CD4-positive, alpha-beta T cell (primary cell): ENCODE measurements around the gene CYBA. TPM values are rescaled to one million over a fixed set of nuclear protein-coding genes. Genes with fewer than 3 reads are reported as not detected.

Source experiments
- ATAC-seq: fragments of 200-7000 bp; cut with Tn5 transposase; one replicate; pipeline ENCODE4 v1.10.0; 2022; ENCODE audit warnings: mild to moderate bottlenecking; ENCODE audit not compliant: poor library complexity
- CTCF ChIA-PET: fragments of 350-600 bp; sonication (Branson Sonifier 250); formaldehyde crosslinking; loops from one replicate; lab custom pipeline; 2021; ENCODE audit warnings: antibody characterized with exemption, inconsistent platforms; lab: Charles Lee
- POLR2A ChIA-PET: fragments of 350-600 bp; sonication (Branson Sonifier 250); formaldehyde crosslinking; loops from one replicate; lab custom pipeline; 2021; ENCODE audit warnings: antibody characterized with exemption, inconsistent platforms; lab: Charles Lee
- DNase-seq, 14 experiments: peaks; one replicate each; pipeline ENCODE4 v3.0.0-alpha.2; 2013 to 2020; ENCODE audit warnings: mixed read lengths in 2 of 14
- H3K27ac ChIP-seq, 2 donors: one replicate each; pipeline versions ENCODE4 v1.5.1 to v1.7.0; 2013; ENCODE audit warnings: low read length in 2 of 2, low read depth in 1 of 2, mild to moderate bottlenecking in 1 of 2
- H3K27me3 ChIP-seq, 2 experiments: 1 replicate in 1 of 2; 2 replicates in 1 of 2; pipeline versions ENCODE4 v1.6.1 to v1.7.0; 2013; ENCODE audit warnings: low read length in 2 of 2, control low read depth in 1 of 2, mild to moderate bottlenecking in 1 of 2, moderate library complexity in 1 of 2; ENCODE audit not compliant: insufficient read depth in 2 of 2, control insufficient read depth in 1 of 2
- H3K36me3 ChIP-seq: one replicate; pipeline ENCODE4 v1.6.1; 2013; ENCODE audit warnings: low read length, control low read depth; ENCODE audit not compliant: insufficient read depth
- H3K4me1 ChIP-seq: one replicate; pipeline ENCODE4 v1.6.1; 2013; ENCODE audit warnings: low read length, control low read depth; ENCODE audit not compliant: insufficient read depth
- H3K4me3 ChIP-seq: one replicate; pipeline ENCODE4 v1.5.1; 2013; ENCODE audit warnings: mild to moderate bottlenecking, low read length, moderate library complexity
- H3K9me3 ChIP-seq, 2 experiments: 1 replicate in 1 of 2; 2 replicates in 1 of 2; pipeline versions ENCODE4 v1.6.1 to v1.7.0; 2013; ENCODE audit warnings: low read length in 2 of 2, mild to moderate bottlenecking in 2 of 2, control low read depth in 1 of 2, moderate library complexity in 1 of 2; ENCODE audit not compliant: control insufficient read depth in 1 of 2, insufficient read depth in 1 of 2
- H3K27ac Mint-ChIP-seq: one replicate; pipeline ENCODE4 v1.8.0; 2020; ENCODE audit warnings: mixed read lengths
- H3K27me3 Mint-ChIP-seq: one replicate; pipeline ENCODE4 v1.8.0; 2021; ENCODE audit warnings: mixed read lengths
- H3K36me3 Mint-ChIP-seq: one replicate; pipeline ENCODE4 v1.8.0; 2021; ENCODE audit warnings: low read depth, mixed read lengths
- H3K4me1 Mint-ChIP-seq: one replicate; pipeline ENCODE4 v1.8.0; 2021; ENCODE audit warnings: low read depth, mixed read lengths
- H3K4me3 Mint-ChIP-seq: one replicate; pipeline ENCODE4 v1.8.0; 2020; ENCODE audit warnings: mild to moderate bottlenecking, mixed read lengths
- H3K9me3 Mint-ChIP-seq: one replicate; pipeline ENCODE4 v1.8.0; 2020; ENCODE audit warnings: mixed read lengths
- CTCF ChIP-seq: fragments of 200-600 bp; IDR thresholded peaks from one replicate; pipeline ENCODE4 v1.8.0; 2022; ENCODE audit warnings: antibody characterized with exemption, mild to moderate bottlenecking
- intact Hi-C, 2 experiments: fragments of 100-400 bp; cut with DNase I in 1 of 2; cut with micrococcal nuclease in 1 of 2; formaldehyde crosslinking; loops; one replicate each; pipeline versions ENCODE4 v1.15.1 to v1.9.0; 2023 to 2025; cut with DNase I, micrococcal nuclease
- total RNA-seq, 174 experiments: library from RNA in 2 of 174; stranded (reverse) in 2 of 174; gene quantifications; one replicate each; pipeline ENCODE4 v1.2.3 and lab custom pipeline; 2021 to 2026

The CYBA gene
- total RNA-seq, 2 experiments from 2014 or later: 292 to 294 TPM

GRCh38 chr16:88678224-88678979 is 27.5 kb upstream of the CYBA start:
- Histone ChIP-seq H3K4me1 (peaks cover 38% of the 10 kb centered on the region), H3K27ac (no peak overlapping the region), H3K27me3 (no peaks in the 10 kb centered on the region), H3K9me3 (no peaks in the 10 kb centered on the region), H3K36me3 (peaks cover 55% of the 10 kb centered on the region), H3K4me3 (no peak overlapping the region)
- ChIA-PET POLR2A (no interaction called here), CTCF (no interaction called here)
- Mint-ChIP-seq H3K27ac (no peak overlapping the region), H3K36me3 (peaks cover 38% of the 10 kb centered on the region), H3K9me3 (no peaks in the 10 kb centered on the region), H3K4me3 (no peak overlapping the region), H3K27me3 (no peaks in the 10 kb centered on the region), H3K4me1 (peaks cover 21% of the 10 kb centered on the region)
- intact Hi-C loops: no loop called here
- no peak for TF ChIP-seq CTCF
- DNase-seq (no peak), ATAC-seq (no peak)

GRCh38 chr16:88677721-88678120 is 26.9 kb upstream of the CYBA start:
- Mint-ChIP-seq H3K27me3 (no peaks in the 10 kb centered on the region), H3K9me3 (no peaks in the 10 kb centered on the region), H3K4me3 (no peak overlapping the region), H3K27ac (no peak overlapping the region), H3K4me1 (peaks cover 20% of the 10 kb centered on the region), H3K36me3 (peaks cover 38% of the 10 kb centered on the region)
- Histone ChIP-seq H3K4me1 (peaks cover 33% of the 10 kb centered on the region), H3K4me3 (no peak overlapping the region), H3K36me3 (peaks cover 55% of the 10 kb centered on the region), H3K9me3 (no peaks in the 10 kb centered on the region), H3K27ac (no peak overlapping the region), H3K27me3 (no peaks in the 10 kb centered on the region)
- DNase-seq (no peak), ATAC-seq (no peak)
- CTCF ChIA-PET: no interaction called here
- intact Hi-C loops: no loop called here
- TF ChIP-seq CTCF: no peak
- POLR2A ChIA-PET: no interaction called here

- Histone ChIP-seq H3K9me3 (no peaks in the 10 kb centered on the region), H3K4me1 (peaks cover 24% of the 10 kb centered on the region), H3K36me3 (peaks cover 56% of the 10 kb centered on the region), H3K27me3 (no peaks in the 10 kb centered on the region), H3K27ac (no peak overlapping the region), H3K4me3 (no peak overlapping the region)
- no peak for TF ChIP-seq CTCF
- POLR2A ChIA-PET: no interaction called here
- no peaks in the 10 kb centered on the region for H3K27me3 Mint-ChIP-seq
- DNase-seq: no peak
- H3K27ac Mint-ChIP-seq: no peak overlapping the region
- peaks cover 31% of the 10 kb centered on the region for H3K36me3 Mint-ChIP-seq
- H3K4me1 Mint-ChIP-seq: peaks cover 10% of the 10 kb centered on the region
- no peak overlapping the region for H3K4me3 Mint-ChIP-seq
- ATAC-seq: no peak
- CTCF ChIA-PET: no interaction called here
- intact Hi-C loops: no loop called here
- H3K9me3 Mint-ChIP-seq: no peaks in the 10 kb centered on the region
Measured at GRCh38 chr16:88676502-88677242, 25.8 kb upstream of the CYBA start.
